Measurements from ENCODE around the gene PARD3.

- TF ChIP-seq POLR2AphosphoS5 (IDR thresholded peaks at IDR 0.05; ENCODE audit: low read depth, low read length) (no peak), TAF1 (IDR thresholded peaks at IDR 0.05; ENCODE audit: borderline replicate concordance, insufficient read depth, low read length) (no peak)
These were observed 587.0 kb downstream of the PARD3 start for GRCh38 chr10:34228066-34228465.
